ENCODE measurements around the gene TMEM130.

TMEM130 gene, protein sequence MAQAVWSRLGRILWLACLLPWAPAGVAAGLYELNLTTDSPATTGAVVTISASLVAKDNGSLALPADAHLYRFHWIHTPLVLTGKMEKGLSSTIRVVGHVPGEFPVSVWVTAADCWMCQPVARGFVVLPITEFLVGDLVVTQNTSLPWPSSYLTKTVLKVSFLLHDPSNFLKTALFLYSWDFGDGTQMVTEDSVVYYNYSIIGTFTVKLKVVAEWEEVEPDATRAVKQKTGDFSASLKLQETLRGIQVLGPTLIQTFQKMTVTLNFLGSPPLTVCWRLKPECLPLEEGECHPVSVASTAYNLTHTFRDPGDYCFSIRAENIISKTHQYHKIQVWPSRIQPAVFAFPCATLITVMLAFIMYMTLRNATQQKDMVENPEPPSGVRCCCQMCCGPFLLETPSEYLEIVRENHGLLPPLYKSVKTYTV

GRCh38 chr7:98869597-98870120, at the start of gene TMEM130:
Gene TMEM130 (minus strand): TSS chr7:98870014. CDS start chr7:98869861, 153 bp downstream.
- no peak for DNase-seq

GRCh38 chr7:98917331-98917730, 47.5 kb upstream of the TMEM130 start:
- DNase-seq = no peak

DNA sequence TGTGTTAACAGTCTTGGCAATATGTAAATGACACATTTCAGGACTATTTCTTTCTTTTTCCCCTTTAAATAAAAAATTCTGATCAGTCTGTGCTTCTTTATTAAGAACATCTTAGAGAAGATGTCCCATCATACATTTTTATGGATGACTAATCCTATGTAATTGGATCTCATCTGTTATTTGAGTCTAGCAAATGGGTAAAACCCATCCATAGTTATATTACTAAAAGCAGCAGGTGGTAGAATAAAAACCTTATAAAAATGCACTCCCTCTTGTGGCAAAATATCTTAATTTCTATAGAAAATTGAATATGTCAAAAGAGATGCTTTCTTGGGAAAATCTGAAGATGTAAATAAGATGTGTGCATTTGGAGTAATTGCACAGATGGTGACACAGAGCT, 43.8 kb upstream of the TMEM130 start:
- no peak for DNase-seq

DNA sequence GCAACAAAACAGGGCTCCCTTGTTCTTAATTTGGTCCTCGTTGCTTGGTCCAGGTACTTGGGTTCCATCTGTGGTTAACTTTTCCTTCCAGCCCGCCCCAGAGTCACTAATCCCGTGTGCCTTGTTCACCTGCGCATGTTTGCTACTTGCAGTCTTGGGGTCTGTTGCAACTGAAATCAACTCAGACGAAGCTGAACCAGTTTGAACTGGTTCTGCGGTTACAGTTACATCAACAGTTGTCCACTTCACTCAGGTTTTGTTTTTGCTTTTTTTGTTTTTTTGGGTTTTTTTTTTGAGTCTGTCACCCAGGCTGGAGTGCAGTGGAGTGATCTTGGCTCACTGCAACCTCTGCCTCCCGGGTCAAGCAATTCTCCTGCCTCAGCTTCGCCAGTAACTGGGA, 43.2 kb upstream of the TMEM130 start:
- no peak for DNase-seq

DNA sequence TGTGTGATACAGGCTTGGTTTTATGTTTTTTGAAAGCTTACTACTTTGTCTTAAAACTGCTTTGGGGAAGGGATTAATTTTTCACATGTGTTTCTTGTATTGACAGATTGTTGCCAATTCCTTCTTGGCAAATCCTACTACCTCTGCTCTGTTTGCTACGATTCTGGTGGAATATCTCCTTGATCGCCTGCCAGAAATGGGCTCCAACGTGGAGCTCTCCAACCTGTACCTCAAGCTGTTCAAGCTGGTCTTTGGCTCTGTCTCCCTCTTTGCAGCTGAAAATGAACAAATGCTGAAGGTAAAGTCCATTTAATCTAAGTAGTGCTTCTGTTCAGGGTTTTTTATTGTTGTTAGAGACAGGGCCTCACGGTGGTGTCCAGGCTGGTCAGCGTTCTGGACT, 42.1 kb upstream of the TMEM130 start:
- DNase-seq = no peak

DNA sequence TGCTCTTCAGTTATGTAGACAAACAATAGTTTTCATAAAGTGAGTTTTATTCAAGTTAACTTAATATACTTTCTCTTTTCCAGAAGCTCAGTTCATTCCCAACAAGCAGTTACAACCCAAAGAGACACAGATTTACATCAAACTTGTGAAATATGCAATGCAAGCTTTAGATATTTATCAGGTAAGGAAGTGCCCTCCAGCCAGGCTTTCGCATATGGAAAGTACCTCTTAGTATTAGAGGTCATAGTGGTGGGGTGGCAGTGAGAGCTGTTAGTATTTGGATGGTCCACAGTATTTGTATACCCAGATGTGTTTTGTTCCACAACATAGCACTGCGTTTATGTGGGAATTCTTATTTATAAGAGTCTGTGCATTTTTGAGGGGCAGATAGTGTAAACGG, 40.6 kb upstream of the TMEM130 start:
- DNase-seq = no peak

DNA sequence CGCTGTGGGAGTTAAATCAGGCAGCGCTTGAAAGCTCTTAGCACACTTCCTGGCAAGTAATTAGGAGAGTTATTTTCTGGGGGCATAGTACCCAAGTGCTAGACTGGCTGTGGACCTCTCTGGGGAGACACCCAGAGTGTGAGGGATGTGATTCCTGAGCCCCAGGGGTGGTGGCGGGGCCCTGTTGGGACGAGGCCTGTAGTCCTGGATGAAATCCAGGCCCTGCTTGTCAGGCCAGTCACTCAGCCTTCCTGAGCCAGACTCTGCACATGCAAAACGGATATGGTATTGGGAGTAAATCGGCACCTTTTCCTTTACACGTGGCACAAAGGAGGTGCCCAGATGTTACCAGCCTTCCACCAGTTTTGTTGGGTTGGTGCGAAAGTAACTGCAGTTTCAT, 39.7 kb upstream of the TMEM130 start:
- DNase-seq = no peak

GRCh38 chr7:98908585-98908984, 38.8 kb upstream of the TMEM130 start:
- DNase-seq = no peak

- no peak for DNase-seq
These were observed 37.8 kb upstream of the TMEM130 start for GRCh38 chr7:98907570-98907969.

- DNase-seq = no peak
These were observed 33.4 kb upstream of the TMEM130 start for GRCh38 chr7:98903246-98903645.

- DNase-seq = no peak
These were observed 32.7 kb upstream of the TMEM130 start for GRCh38 chr7:98902523-98902922.

DNA sequence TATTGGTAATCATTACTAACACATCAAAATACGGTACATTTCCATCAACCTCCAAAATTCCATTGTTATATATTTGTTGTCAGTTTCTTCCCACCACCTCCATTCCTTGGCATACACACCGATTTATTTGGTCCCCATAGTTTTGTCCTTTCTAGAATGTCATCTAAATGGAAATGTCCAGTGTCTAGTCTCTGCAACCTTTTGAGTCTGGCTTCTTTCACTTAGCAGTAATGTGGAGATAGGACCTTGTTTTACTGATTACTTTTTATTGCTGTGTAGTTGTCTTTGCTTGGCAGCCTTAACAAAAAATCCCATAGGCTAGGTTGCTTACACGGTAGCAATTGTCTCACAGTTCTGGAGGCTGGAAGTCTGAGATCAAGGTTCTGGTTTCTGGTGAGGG, 31.0 kb upstream of the TMEM130 start:
- DNase-seq = no peak

GRCh38 chr7:98899816-98900215, 30.0 kb upstream of the TMEM130 start:
- DNase-seq = no peak

DNA sequence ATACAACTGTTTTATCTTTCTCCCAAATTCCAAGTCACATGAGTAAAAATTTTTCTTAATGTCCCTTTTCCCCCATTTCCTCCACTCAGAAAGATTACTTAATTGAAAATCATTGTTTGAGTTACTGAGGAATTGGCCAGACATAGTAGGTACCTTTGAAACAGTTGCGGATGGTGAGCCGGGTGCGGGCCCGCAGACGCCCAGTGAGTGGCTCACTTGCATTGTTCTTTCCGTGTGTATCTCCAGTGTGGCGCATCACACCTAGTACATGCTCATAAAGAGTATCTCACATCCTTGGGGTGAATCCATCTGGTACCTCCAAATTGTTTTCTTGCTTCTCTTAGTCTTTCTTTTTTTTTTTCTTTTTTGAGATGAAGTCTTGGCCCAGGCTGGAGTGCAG, 22.8 kb upstream of the TMEM130 start:
- DNase-seq = no peak

GRCh38 chr7:98887038-98887437, 17.2 kb upstream of the TMEM130 start:
- no peak for DNase-seq

DNA sequence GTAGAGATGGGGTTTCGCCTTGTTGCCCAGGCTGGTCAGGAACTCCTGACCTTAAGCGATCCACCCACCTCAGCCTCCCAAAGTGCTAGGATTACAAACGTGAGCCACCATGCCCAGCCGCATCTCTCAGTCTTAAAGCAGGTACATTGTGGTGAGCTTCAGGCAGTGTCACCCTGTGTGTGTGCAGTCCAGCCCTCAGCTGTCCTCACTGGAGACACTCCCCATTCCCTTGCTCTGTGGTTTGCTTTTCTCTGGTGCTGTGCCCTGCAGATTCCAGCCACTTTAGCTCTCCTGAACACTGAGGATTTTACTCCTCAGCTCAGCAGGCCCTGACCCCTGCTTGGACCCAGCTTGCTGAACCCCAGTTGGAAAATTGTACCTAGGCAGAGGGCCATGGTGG, 14.6 kb upstream of the TMEM130 start:
- DNase-seq = no peak

- peak; percentile 26 for DNase-seq
These were observed 11.9 kb upstream of the TMEM130 start for GRCh38 chr7:98881561-98882315.

- no peak for DNase-seq
These were observed 10.7 kb upstream of the TMEM130 start for GRCh38 chr7:98880485-98880884.

DNA sequence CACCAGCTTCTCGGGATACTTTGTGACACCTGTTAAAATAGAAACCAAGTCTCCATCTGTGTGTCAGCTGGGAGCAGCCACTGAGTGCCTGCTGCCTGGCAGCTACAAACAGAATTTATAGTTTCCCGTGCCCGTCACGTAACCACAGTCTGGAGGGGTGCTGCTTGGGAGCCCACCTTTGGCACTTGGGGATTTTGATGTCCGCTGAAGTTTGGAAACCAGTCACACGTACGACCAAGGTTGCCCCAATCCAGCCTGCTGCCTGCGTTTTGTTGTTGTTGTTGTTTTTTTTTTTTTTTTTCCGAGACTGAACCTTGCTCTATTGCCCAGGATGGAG, 10.1 kb upstream of the TMEM130 start:
- DNase-seq = no peak

GRCh38 chr7:98879198-98879978, 9.6 kb upstream of the TMEM130 start:
- DNase-seq = peak; percentile 68

GRCh38 chr7:98878365-98879197, 8.8 kb upstream of the TMEM130 start, which contains the start of gene TRRAP:
Gene TRRAP (plus strand): TSS chr7:98878532. CDS start chr7:98881151, 2,619 bp downstream.
- DNase-seq = peak; percentile 78

- no peak for DNase-seq
These were observed 8.0 kb upstream of the TMEM130 start for GRCh38 chr7:98877692-98878364.

Measured in stimulated activated CD4-positive, alpha-beta T cell treated with anti-CD3 and anti-CD28 coated beads, Interleukin-4, amount 100 ng/mL, for 24 hours (primary cell).